SU-DHL-6 (cell line): Measurements from ENCODE around the gene LRRC4C.

Source experiments
- H2AFZ ChIP-seq: fragments of 200-600 bp; sonication (generic); 2 replicates; pipeline ENCODE4 v1.6.1; 2014; ENCODE audit warnings: low read depth, mild to moderate bottlenecking, moderate library complexity, mixed read lengths, antibody characterized with exemption, low read length; ENCODE audit not compliant: severe bottlenecking
- H3F3A ChIP-seq: fragments of 200-600 bp; shearing (Covaris generic); 2 replicates; pipeline ENCODE4 v1.6.0; 2016; ENCODE audit warnings: antibody characterized with exemption, mild to moderate bottlenecking; ENCODE audit not compliant: insufficient read depth
- H3K27ac ChIP-seq: fragments of 200-600 bp; sonication (generic); 2 replicates; pipeline ENCODE4 v1.5.1; 2016; ENCODE audit warnings: low read depth, mild to moderate bottlenecking, low read length, moderate library complexity, mixed read lengths
- H3K27me3 ChIP-seq: fragments of 200-600 bp; sonication (generic), shearing (Covaris generic); 2 replicates; pipeline ENCODE4 v1.6.0; 2014; ENCODE audit warnings: mild to moderate bottlenecking, low read length
- H3K36me3 ChIP-seq: fragments of 200-600 bp; sonication (generic); 2 replicates; pipeline ENCODE4 v1.6.1; 2014; ENCODE audit warnings: mild to moderate bottlenecking, low read length, mixed read lengths
- H3K4me2 ChIP-seq: fragments of 300-600, 200-600 bp; shearing (Covaris generic), sonication (generic); 2 replicates; pipeline ENCODE4 v1.6.0; 2014; ENCODE audit warnings: low read length, low read depth, mild to moderate bottlenecking; ENCODE audit not compliant: poor library complexity, severe bottlenecking
- H3K4me3 ChIP-seq: fragments of 200-600 bp; sonication (generic); 2 replicates; pipeline ENCODE4 v1.5.1; 2014; ENCODE audit warnings: antibody characterized with exemption, low read length, mild to moderate bottlenecking, mixed read lengths; ENCODE audit not compliant: insufficient read depth, poor library complexity, severe bottlenecking
- H3K79me2 ChIP-seq: fragments of 200-600 bp; sonication (generic); 2 replicates; pipeline ENCODE4 v1.6.1; 2014; ENCODE audit warnings: mild to moderate bottlenecking, low read length, moderate library complexity; ENCODE audit not compliant: insufficient read depth
- H3K9ac ChIP-seq: fragments of 200-600 bp; sonication (generic); 2 replicates; pipeline ENCODE4 v1.7.0; 2014; ENCODE audit warnings: mild to moderate bottlenecking, low read length
- H3K9me2 ChIP-seq: fragments of 200-600 bp; sonication (generic); replicated peaks from 2 replicates; pipeline ENCODE4 v1.6.1; 2014; ENCODE audit warnings: low read length; ENCODE audit not compliant: insufficient read depth
- H3K9me3 ChIP-seq: fragments of 200-600 bp; sonication (generic); 2 replicates; pipeline ENCODE4 v1.6.1; 2014; ENCODE audit warnings: low read length, mixed read lengths; ENCODE audit not compliant: insufficient read depth
- H4K20me1 ChIP-seq: fragments of 200-600 bp; sonication (generic); 2 replicates; pipeline ENCODE4 v1.6.1; 2014; ENCODE audit warnings: low read depth, mild to moderate bottlenecking, antibody characterized with exemption, low read length, moderate library complexity, mixed read lengths
- EZH2phosphoT487 ChIP-seq: fragments of 200-600 bp; sonication (generic), shearing (Covaris generic); conservative IDR thresholded peaks from 2 replicates; pipeline ENCODE4 v1.6.1; 2018; ENCODE audit warnings: mild to moderate bottlenecking, antibody characterized with exemption, low read length, moderate library complexity, mixed read lengths
- TF ChIP-seq, protein P1 (sequence below): fragments of 200-600 bp; sonication (generic); IDR thresholded peaks from one replicate; pipeline ENCODE4 v1.5.1; 2017; ENCODE audit warnings: antibody characterized with exemption, mild to moderate bottlenecking, low read length, moderate library complexity; ENCODE audit not compliant: insufficient read depth, poor library complexity, severe bottlenecking

LRRC4C gene

GRCh38 chr11:41461057-41461681 lies 1.7 kb upstream of the LRRC4C start:
- TF ChIP-seq, protein P1, sequence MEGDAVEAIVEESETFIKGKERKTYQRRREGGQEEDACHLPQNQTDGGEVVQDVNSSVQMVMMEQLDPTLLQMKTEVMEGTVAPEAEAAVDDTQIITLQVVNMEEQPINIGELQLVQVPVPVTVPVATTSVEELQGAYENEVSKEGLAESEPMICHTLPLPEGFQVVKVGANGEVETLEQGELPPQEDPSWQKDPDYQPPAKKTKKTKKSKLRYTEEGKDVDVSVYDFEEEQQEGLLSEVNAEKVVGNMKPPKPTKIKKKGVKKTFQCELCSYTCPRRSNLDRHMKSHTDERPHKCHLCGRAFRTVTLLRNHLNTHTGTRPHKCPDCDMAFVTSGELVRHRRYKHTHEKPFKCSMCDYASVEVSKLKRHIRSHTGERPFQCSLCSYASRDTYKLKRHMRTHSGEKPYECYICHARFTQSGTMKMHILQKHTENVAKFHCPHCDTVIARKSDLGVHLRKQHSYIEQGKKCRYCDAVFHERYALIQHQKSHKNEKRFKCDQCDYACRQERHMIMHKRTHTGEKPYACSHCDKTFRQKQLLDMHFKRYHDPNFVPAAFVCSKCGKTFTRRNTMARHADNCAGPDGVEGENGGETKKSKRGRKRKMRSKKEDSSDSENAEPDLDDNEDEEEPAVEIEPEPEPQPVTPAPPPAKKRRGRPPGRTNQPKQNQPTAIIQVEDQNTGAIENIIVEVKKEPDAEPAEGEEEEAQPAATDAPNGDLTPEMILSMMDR = peak; percentile 52
- TF ChIP-seq EZH2phosphoT487 = no peak
- H3K9me2 ChIP-seq = no peaks in the 10 kb centered on the region
- H3F3A ChIP-seq = no peaks in the 10 kb centered on the region
- no peak overlapping the region for H2AFZ ChIP-seq
- no peaks in the 10 kb centered on the region for H3K79me2 ChIP-seq
- H3K9ac ChIP-seq = no peak overlapping the region
- no peaks in the 10 kb centered on the region for H4K20me1 ChIP-seq
- no peaks in the 10 kb centered on the region for H3K27me3 ChIP-seq
- no peak overlapping the region for H3K4me2 ChIP-seq
- no peaks in the 10 kb centered on the region for H3K36me3 ChIP-seq
- H3K4me3 ChIP-seq = no peak overlapping the region
- H3K27ac ChIP-seq = no peak overlapping the region
- H3K9me3 ChIP-seq = no peaks in the 10 kb centered on the region

DNA sequence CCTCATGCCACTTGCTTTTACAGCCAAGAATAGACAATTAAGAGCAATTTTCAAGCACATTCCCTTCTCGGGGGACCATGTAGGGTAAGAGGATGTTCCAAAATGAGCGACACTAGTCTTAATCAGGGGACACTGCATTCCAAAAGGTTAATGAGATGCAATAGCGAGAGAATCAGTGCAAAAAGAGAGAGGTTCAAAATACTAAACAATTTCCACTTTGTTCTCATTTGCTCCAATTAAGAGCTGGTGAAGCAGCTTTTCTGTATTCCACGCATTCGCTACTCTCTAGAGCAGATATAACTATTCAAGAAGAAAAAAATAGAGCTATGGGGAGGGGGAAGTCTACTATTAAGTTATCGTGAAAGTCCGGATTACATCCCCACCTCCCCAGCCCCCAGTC lies 811 bp downstream of the LRRC4C start:
- TF ChIP-seq, protein P1 = no peak
- TF ChIP-seq EZH2phosphoT487 = no peak
- H3K4me2 ChIP-seq = no peak overlapping the region
- H3K27ac ChIP-seq = no peak overlapping the region
- H3K4me3 ChIP-seq = no peak overlapping the region
- no peaks in the 10 kb centered on the region for H3K36me3 ChIP-seq
- H3K9ac ChIP-seq = no peak overlapping the region
- no peaks in the 10 kb centered on the region for H4K20me1 ChIP-seq
- no peaks in the 10 kb centered on the region for H3K79me2 ChIP-seq
- no peaks in the 10 kb centered on the region for H3K9me3 ChIP-seq
- H3F3A ChIP-seq = no peaks in the 10 kb centered on the region
- H2AFZ ChIP-seq = no peak overlapping the region
- H3K9me2 ChIP-seq = no peaks in the 10 kb centered on the region
- H3K27me3 ChIP-seq = no peaks in the 10 kb centered on the region

- no peak overlapping the region for H3K27ac ChIP-seq
- H3K36me3 ChIP-seq = no peaks in the 10 kb centered on the region
- H3K27me3 ChIP-seq = no peaks in the 10 kb centered on the region
- H3K79me2 ChIP-seq = no peaks in the 10 kb centered on the region
- no peaks in the 10 kb centered on the region for H3K9me2 ChIP-seq
- H3K4me3 ChIP-seq = no peak overlapping the region
- TF ChIP-seq, protein P1 = no peak
- TF ChIP-seq EZH2phosphoT487 = no peak
- no peaks in the 10 kb centered on the region for H3K9me3 ChIP-seq
- no peak overlapping the region for H3K4me2 ChIP-seq
- H4K20me1 ChIP-seq = no peaks in the 10 kb centered on the region
- H3K9ac ChIP-seq = no peak overlapping the region
- H3F3A ChIP-seq = no peaks in the 10 kb centered on the region
- no peak overlapping the region for H2AFZ ChIP-seq
Measured at GRCh38 chr11:41458154-41458553, 1.3 kb downstream of the LRRC4C start.
